Endodermal cell (in vitro differentiated cells): Measurements from ENCODE around the gene UMODL1. TPM values are rescaled to one million over a fixed set of nuclear protein-coding genes. Genes with fewer than 3 reads are reported as not detected.

ENCODE experiments used
- DNase-seq: peaks from one replicate; pipeline ENCODE4 v3.0.0-alpha.2; 2017
- H3K27ac ChIP-seq: 2 replicates; pipeline ENCODE4 v1.5.1; 2013; ENCODE audit warnings: mild to moderate bottlenecking, low read depth, low read length, moderate library complexity
- H3K27me3 ChIP-seq: 2 replicates; pipeline ENCODE4 v1.6.1; 2013; ENCODE audit warnings: mild to moderate bottlenecking, low read length, moderate library complexity; ENCODE audit not compliant: insufficient read depth, control insufficient read depth, poor library complexity, severe bottlenecking
- H3K36me3 ChIP-seq: 2 replicates; pipeline ENCODE4 v1.7.0; 2013; ENCODE audit warnings: mild to moderate bottlenecking, low read length, moderate library complexity; ENCODE audit not compliant: control insufficient read depth, insufficient read depth
- H3K4me1 ChIP-seq: one replicate; pipeline ENCODE4 v1.7.0; 2013; ENCODE audit warnings: low read length; ENCODE audit not compliant: control insufficient read depth, insufficient read depth
- H3K4me3 ChIP-seq: 2 replicates; pipeline ENCODE4 v1.5.1; 2013; ENCODE audit warnings: mild to moderate bottlenecking, low read length, moderate library complexity
- H3K9ac ChIP-seq: 2 replicates; pipeline ENCODE4 v1.6.1; 2013; ENCODE audit warnings: mild to moderate bottlenecking, low read length, moderate library complexity; ENCODE audit not compliant: poor library complexity, severe bottlenecking; ENCODE audit errors: extremely low read depth
- H3K9me3 ChIP-seq: 2 replicates; pipeline ENCODE4 v1.6.1; 2013; ENCODE audit warnings: mild to moderate bottlenecking, low read length, moderate library complexity; ENCODE audit not compliant: control insufficient read depth
- H3K27ac Mint-ChIP-seq: 2 replicates; pipeline ENCODE4 v1.8.0; 2020; ENCODE audit warnings: mixed read lengths
- H3K27me3 Mint-ChIP-seq: 2 replicates; pipeline ENCODE4 v1.8.0; 2021; ENCODE audit warnings: mild to moderate bottlenecking, mixed read lengths; ENCODE audit not compliant: insufficient read depth
- H3K36me3 Mint-ChIP-seq: 2 replicates; pipeline ENCODE4 v1.8.0; 2020; ENCODE audit warnings: low read depth, mixed read lengths
- H3K4me1 Mint-ChIP-seq: 2 replicates; pipeline ENCODE4 v1.8.0; 2020; ENCODE audit warnings: mixed read lengths
- H3K4me3 Mint-ChIP-seq: 2 replicates; pipeline ENCODE4 v1.8.0; 2020; ENCODE audit warnings: mild to moderate bottlenecking, moderate library complexity, mixed read lengths
- H3K9me3 Mint-ChIP-seq: 2 replicates; pipeline ENCODE4 v1.8.0; 2020; ENCODE audit warnings: mild to moderate bottlenecking, mixed read lengths
- WGBS, 2 experiments: methylation state at CpG; one replicate each; pipeline versions ENCODE4 v1.1.5 to v1.1.7; 2013; ENCODE audit warnings: missing lambda C conversion rate in 2 of 2, mixed read lengths in 1 of 2; ENCODE audit not compliant: insufficient coverage in 1 of 2, insufficient read length in 1 of 2; 5-methylcytosine and 5-hydroxymethylcytosine counted together
- total RNA-seq, 2 donors: library from RNA; stranded (reverse); fragmentation: NEBNext Ultra II Directional in 1 of 2; extraction: Animal tissue kit (Norgen Biotek cat#: 25700) in 1 of 2; gene quantifications; 2 replicates in 1 of 2; 3 replicates in 1 of 2; pipeline ENCODE4 v1.2.1, GENCODE V29; 2021
- TF ChIP-seq, protein P1 (sequence below): fragments of 200-600 bp; sonication (generic); conservative IDR thresholded peaks from 2 replicates; pipeline ENCODE4 v1.5.0; 2021; ENCODE audit warnings: antibody characterized with exemption, mild to moderate bottlenecking

UMODL1 gene
- total RNA-seq, 2 donors from 2014 or later: 0.24 to 0.49 TPM

DNA sequence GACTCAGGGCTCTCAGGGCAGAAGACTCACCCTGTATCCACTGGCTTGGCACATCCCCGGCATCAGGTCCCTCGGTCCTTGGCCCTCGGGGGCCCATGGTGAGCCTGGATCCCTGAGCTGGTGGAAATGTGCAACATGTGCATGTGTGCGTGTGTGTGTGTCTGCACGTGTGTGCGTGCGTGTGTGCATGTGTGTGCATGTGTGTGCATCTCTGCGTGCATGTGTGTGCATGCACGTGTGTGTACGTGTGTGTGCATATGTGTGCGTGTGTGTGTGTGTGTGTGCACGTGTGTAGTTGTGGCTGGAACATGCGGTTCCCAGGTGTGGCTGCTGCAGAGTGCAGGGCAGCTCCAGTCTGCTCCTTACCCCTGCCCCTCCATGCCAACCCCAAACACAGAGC, 51.3 kb downstream of the UMODL1 start:
- peaks cover 3% of the 10 kb centered on the region for H3K4me1 ChIP-seq
- no peak overlapping the region for H3K9ac ChIP-seq
- no peaks in the 10 kb centered on the region for H3K36me3 ChIP-seq
- no peaks in the 10 kb centered on the region for H3K9me3 ChIP-seq
- H3K4me1 Mint-ChIP-seq: peaks cover 14% of the 10 kb centered on the region
- H3K4me3 ChIP-seq: no peak overlapping the region
- H3K27me3 Mint-ChIP-seq: peaks cover 9% of the 10 kb centered on the region
- H3K27ac Mint-ChIP-seq: no peak overlapping the region
- H3K27ac ChIP-seq: no peak overlapping the region
- H3K36me3 Mint-ChIP-seq: no peaks in the 10 kb centered on the region
- DNase-seq: no peak
- H3K9me3 Mint-ChIP-seq: no peaks in the 10 kb centered on the region
- H3K27me3 ChIP-seq: no peaks in the 10 kb centered on the region
- TF ChIP-seq, protein P1, sequence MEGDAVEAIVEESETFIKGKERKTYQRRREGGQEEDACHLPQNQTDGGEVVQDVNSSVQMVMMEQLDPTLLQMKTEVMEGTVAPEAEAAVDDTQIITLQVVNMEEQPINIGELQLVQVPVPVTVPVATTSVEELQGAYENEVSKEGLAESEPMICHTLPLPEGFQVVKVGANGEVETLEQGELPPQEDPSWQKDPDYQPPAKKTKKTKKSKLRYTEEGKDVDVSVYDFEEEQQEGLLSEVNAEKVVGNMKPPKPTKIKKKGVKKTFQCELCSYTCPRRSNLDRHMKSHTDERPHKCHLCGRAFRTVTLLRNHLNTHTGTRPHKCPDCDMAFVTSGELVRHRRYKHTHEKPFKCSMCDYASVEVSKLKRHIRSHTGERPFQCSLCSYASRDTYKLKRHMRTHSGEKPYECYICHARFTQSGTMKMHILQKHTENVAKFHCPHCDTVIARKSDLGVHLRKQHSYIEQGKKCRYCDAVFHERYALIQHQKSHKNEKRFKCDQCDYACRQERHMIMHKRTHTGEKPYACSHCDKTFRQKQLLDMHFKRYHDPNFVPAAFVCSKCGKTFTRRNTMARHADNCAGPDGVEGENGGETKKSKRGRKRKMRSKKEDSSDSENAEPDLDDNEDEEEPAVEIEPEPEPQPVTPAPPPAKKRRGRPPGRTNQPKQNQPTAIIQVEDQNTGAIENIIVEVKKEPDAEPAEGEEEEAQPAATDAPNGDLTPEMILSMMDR: no peak
- H3K4me3 Mint-ChIP-seq: no peak overlapping the region
- 90 to 95% methylated on average over 11 to 12 of the region's 13 CpGs for WGBS, 2 experiments

DNA sequence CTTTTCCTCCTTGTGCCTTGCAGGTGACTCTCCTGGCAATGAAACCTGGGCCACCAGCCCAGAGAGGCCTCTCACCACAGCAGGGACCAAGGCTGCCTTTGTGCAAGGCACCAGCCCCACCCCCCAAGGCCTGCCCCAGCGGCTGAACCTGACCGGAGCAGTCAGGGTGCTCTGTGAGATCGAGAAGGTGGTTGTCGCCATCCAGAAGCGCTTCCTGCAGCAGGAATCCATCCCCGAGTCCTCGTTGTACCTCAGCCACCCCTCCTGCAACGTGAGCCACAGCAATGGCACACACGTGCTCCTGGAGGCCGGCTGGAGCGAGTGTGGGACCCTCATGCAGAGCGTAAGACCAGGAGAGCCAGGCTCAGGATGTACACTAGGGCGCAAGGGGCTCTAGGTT, 51.7 kb downstream of the UMODL1 start:
- H3K36me3 Mint-ChIP-seq: no peaks in the 10 kb centered on the region
- no peak overlapping the region for H3K4me3 ChIP-seq
- 85 to 90% methylated on average over 10 to 13 of the region's 13 CpGs for WGBS, 2 experiments
- DNase-seq: no peak
- H3K9ac ChIP-seq: no peak overlapping the region
- H3K4me1 ChIP-seq: peaks cover 3% of the 10 kb centered on the region
- H3K4me1 Mint-ChIP-seq: peaks cover 14% of the 10 kb centered on the region
- no peak overlapping the region for H3K4me3 Mint-ChIP-seq
- no peaks in the 10 kb centered on the region for H3K27me3 ChIP-seq
- H3K27ac ChIP-seq: no peak overlapping the region
- H3K36me3 ChIP-seq: no peaks in the 10 kb centered on the region
- TF ChIP-seq, protein P1: no peak
- no peaks in the 10 kb centered on the region for H3K9me3 Mint-ChIP-seq
- no peaks in the 10 kb centered on the region for H3K9me3 ChIP-seq
- H3K27me3 Mint-ChIP-seq: peaks cover 9% of the 10 kb centered on the region
- H3K27ac Mint-ChIP-seq: no peak overlapping the region

DNA sequence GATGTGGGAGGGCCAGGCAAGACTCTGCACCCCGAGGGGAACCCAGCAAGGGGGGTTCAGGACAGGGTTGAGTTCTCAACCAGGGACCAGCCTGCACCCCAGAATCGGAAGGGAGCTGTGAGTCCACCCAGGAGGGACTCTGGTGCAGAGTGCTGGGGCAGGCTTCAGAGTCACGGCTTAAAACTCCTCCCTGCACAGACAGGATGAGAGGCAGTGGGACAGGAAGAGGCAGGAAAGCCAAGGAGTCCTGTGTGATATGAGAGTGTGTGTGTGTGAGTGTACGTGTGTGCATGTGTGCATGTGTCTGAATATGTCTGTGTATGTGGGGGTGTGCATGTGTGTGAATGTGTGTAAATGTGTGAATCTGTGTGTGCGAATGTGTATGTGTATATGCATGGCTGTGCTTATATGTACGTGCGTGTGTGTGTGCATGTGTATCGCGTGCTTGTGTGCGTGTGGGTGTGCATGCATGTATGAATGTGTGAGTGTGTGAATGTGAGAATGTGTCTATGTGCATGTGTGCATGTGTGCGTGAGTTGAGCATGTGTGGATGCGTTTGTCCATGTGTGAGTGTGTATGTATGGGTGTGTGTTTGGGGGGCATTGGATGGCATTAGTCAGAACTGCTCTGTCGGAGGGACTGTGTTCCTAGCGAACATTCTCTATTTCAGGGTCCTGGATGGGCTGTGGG, 52.2 kb downstream of the UMODL1 start:
- no peak overlapping the region for H3K9ac ChIP-seq
- Mint-ChIP-seq H3K4me3 (no peak overlapping the region), H3K4me1 (peaks cover 14% of the 10 kb centered on the region), H3K9me3 (no peaks in the 10 kb centered on the region), H3K27me3 (peaks cover 6% of the 10 kb centered on the region), H3K36me3 (no peaks in the 10 kb centered on the region), H3K27ac (no peak overlapping the region)
- DNase-seq: no peak
- no peaks in the 10 kb centered on the region for H3K27me3 ChIP-seq
- TF ChIP-seq, protein P1: no peak
- no peaks in the 10 kb centered on the region for H3K36me3 ChIP-seq
- H3K9me3 ChIP-seq: no peaks in the 10 kb centered on the region
- no peak overlapping the region for H3K4me3 ChIP-seq
- H3K27ac ChIP-seq: no peak overlapping the region
- peaks cover 3% of the 10 kb centered on the region for H3K4me1 ChIP-seq
- WGBS, 2 experiments: 94 to 95% methylated on average over 12 to 14 of the region's 14 CpGs
